Kidney glomerular epithelial cell (primary cell): Measurements from ENCODE around the gene CACNA1S.
A peak's percentile ranks its signal among the peaks of the same experiment; 100 is the strongest.

Experiments
- DNase-seq: peaks from one replicate; lab custom pipeline; 2025; lab: John Stamatoyannopoulos, UW

The CACNA1S gene

DNA sequence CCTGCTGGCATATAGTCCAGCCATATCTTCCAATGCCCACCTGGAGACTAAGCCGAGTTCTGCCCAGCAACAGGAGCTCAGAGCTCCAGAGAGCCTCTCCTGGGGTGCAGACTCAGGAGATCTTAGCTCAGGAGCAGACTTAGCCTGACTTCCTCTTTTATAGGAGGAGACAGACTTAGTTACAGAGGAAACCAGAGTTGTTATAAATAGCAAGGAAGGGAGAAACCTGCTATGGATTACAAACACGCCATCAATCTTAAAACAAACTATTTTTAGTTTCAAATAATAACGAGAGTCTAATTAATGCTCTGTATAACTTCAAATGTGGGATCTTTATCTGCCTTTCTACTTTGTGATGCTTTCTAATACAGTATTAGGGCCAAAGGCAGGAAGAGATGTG is 85.4 kb downstream of the CACNA1S start:
- DNase-seq = no peak

DNA sequence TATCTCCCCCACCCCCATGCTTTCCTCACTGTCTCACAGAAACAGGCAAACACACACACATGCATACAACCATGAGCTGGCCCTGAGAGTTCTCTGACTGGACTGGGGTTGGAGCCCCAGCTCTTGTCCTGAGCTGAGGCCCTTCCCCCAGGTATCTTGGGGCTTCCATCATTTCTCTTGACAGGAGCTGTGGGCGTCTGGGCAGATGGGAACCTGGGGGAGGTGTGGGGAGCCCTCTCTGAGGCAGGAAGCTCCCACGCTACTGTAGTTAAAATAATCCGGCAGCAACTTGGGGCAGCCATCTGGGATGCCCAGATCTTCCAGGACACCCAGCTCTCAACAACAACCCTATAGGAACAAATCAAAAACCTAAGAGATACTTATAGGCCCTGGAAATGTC is 86.0 kb downstream of the CACNA1S start:
- no peak for DNase-seq

DNA sequence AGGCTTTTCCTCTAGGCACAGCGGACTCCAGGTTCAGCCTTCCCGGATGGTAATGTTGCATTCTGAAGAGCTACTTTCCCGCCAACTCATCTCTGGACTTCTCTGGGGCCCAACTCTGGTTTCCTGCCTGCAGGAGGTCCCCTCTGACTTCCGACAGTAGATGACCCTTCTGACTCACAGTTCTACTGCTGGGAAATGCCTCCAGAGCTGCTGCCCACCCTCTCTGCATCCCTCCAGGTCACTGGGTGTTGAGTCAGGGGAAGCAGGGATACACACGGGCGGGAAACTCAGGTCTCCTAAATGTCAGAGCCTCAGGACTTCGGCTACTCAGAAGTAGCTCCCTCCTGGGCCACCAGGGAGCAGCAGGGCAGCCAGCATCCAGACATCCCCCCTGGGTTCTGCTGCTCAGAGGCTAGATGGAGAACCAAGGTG is 86.6 kb downstream of the CACNA1S start:
- DNase-seq = peak; percentile 16

DNA sequence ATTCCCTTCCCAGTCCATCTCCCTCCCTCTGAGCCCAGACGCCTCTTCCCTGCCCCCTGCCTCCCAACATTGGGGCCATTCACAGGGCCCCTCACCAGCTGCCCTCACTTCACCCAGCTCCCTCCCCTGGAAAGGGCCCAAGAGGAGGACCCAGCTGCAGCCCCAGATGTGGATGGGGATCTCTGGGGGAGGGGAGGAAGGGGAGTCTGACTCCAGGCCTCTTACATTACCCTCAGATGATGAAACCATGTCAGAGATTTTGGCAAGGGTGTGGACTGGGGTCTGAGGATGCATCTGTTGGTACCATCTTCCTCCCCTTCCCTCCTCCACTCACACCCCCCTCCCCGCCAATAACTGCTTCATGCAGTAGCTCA is 87.6 kb downstream of the CACNA1S start:
- DNase-seq = no peak

DNA sequence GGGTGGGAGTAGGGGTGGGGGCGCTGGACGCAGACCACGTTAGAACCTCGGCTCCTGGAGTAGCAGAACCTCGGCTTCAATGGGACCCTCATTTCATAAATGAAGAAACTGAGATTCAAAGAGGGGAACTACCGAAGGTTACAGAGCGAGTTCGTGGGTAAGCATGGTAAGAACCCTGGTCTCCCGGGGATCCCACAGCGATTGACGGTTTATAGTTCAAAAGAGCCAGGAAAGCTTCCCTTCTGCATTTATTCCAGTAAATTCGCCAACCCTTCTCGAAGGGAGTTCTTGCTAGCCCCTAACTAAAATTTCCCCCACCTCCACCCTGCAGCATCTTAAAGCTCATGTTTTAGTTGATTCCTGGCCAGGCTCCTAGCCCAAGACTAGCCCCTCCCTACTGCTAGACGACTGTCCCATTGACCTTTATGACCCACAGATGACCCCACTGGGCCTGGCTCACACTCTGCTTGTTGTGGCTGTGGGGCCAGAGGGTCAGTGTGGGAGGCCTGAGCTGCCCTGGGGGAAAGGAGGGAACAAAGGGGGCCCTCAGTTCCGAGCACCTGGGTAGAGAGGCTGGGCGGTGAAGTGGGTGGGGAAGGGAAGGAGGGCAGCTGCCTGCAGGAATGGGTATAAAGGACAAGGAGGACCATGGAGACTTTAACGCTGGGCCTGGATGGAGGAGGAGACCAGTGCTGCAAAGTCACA is 88.2 kb downstream of the CACNA1S start:
- DNase-seq = no peak

DNA sequence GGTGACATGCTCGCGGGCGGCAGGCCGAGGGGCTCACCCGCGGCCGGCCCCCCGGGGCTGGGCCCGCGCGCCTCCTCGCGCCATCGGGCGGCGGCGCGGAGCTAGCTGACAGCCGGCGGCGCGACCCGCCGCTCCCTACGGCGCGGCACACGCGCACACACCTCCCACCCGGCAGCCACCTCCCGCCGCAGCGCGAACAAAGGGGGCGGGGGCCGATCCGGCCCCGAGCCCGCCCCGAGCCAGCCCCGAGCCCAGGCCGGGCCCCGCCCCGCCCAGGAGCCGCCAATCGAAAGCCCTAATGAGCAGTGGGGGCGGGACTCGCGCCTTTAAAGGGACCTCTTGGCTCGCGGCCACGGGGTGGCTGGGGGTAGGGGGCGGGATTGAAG is 88.7 kb downstream of the CACNA1S start, which contains the start of gene KIF21B:
Gene KIF21B, minus strand, starts transcription at position 198 of the 386 bp plus-strand sequence. CDS start 331 bp downstream, outside the sequence.
- DNase-seq = peak; percentile 21

DNA sequence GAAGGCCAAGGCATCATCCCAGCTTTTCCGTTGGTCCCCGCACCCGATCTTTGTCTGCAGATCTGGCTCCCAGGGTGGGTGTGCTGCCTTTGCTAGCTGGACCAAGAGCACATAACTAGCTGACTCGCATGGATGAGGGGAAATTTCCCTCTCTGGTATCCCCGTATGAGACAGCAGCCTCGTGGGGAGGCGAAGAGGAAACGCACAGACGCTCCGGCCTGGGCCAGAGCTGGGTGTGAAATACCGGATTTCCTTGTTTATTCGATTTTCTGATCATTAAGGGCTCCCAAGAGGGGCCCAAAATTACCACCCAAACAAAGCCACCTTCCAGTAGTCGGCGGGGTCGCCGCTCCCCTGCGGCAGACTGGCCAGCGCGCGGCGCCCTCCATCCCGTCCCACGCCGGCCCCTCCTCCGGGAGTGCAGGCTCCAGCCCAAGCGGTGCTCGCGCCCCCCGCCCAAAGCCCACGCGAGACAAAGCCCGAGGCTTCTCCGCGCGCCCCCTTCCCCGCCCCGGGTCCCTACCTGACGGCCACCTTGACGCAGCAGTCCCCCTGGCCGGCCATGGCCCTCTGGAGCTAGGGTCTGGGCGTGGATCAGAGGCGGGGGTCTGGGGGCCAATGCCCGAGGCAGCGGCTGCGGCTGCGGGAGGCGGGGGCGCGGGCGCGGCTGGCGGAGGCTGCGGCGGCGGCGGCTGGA is 89.3 kb downstream of the CACNA1S start:
- no peak for DNase-seq

DNA sequence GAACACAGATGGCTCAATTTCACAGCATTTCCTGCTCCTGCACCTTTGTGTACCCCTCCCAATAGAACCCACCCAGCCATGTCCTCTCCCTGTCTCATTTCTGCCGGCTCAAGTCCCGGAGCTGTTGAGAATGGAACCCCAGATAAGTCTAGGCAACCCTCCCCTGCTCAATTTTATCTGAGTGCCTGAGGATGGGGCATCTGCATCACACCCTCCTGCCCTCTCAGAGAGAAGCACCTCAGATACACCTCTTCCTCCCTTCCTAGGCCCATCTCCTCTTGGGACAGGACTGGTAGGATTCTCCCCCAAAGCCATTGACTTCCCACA is 89.8 kb downstream of the CACNA1S start:
- DNase-seq = no peak

DNA sequence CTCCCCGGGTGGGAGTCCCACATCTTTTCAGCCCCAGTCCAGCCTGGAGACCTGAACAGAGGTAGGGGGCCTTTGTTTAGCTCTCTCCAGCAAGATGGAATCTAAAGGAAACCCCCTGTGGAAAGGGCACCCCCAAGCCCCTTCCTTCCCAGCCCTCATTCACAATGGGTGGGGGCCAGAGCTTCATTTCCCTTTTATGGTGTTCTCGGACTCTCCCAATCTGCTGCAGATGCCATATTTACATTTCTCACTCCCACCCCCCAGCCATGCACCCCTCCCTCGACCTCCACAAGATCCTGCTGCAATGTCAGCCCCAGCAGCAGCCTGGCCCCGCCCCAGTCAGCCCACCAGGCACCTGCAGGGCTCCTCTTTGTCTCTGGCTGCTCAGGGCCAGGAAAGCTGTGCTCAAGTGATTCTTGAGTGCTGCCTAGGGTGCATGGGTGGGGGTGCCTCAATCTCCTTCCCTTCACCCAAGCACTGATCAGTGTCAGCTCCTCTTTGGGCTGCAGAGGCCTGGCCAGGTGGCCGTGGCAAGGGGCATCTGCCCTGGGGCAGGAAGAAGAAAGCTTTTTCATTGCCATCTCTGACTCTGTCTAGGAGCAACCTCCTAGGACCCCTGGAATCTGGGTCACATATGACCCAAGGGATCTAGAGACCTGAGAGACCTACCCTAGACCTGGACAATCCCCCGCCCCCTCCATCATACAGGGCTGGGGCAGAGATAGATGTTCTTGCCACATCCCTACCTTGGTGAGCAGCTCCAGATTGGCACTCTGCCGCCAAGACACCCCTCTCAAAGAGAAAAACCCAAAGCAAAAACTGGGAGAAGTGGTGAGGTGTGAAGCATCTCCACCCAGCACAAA is 90.4 kb downstream of the CACNA1S start:
- no peak for DNase-seq

DNA sequence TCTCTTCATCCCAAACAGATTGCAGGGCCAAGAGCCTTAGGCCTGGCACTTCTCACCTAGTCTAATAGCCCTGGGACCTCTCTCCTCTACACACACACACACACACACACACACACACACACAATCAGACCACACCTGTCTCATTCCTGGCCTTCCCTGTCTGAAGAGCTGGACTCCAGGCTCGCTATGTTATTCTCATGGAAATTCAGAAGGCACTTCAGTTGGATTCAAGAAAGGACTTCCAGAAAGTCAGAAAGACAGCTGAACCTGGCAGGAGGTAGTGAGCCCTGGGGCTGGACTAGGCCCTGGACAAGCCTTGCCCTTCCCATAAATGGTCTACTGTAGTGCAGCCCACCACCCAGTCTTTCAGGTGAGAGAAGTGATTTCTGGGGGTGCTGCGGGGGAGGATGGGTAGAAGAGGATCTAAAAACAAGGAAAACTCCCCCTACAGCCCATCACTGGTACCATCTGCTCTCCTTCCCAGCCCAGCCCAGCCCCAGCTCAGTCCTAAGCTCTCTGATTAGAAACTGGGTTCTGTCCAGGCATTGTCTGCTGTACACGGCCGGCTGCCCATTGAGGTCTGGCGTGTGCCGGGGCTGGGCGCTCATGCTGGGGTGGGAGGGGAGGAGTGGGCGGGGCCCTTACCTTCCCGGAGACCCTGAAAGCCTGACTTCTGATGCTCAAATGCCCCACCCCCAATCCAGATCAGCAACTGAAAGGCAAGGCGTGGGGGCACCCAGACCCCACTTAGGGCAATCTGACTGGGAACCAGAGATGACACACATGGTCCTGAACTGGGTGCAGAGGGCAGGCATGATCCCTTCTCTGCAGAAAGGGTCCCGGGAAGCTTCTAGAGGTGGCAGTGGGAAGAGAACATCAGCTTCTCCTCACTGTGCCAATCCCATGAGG is 91.3 kb downstream of the CACNA1S start:
- no peak for DNase-seq

DNA sequence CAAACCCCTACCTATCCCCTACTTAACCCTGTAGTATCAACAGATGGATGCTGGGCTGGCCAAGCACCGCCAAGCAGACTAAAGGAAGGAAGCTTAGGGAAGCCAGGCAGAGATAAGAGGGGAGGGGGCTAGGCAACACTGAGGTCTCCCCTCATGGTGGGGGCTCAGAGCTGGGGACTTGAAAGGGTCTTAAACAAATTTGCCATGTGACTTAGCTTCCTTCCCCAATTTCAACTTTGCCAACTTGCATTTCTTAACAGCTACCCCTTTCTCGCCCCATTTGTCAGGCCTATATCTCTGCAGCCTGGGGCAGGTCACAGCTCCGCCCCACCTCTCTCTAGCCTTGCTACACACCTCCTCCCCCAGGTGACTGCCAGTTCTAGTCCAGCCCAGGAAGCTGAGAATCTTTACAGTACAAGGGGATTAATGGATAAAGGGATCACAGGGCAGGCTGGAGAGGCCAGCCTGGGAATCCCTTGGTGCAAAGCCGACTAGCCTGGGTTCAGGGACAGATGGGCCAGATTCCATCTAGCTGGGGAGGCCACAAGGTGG is 92.1 kb downstream of the CACNA1S start:
- no peak for DNase-seq

DNA sequence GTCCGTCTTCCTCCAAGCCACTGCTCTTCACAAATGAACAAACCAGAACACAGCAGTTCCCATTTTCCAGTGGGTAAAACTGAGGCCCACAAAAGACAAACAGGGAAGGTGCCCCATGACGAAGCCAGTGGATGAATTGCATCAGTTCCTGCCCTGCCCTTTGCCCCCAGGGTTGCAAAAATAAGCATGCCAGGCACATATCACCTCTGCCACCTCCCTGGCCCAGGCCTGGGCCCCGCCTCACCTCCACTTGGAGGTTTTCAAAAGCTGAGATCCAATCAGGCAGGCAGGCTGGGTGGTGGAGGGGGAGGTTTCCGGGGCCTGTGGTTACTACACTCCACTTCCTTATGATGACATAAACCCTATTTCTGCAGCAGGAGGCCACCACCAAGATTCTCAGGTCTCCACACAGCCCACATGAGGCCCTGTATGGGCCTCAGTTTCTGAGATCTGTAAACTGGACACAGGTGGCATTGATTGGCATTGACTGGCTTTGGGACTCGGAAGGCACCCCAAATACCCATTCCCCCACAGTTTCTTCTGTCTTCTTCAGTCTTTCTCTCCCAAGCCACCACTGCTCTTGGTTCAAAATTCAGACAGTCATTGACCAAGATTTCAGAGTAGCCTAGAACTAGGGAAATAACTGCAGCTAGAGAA is 92.8 kb downstream of the CACNA1S start:
- peak; percentile 32 for DNase-seq

DNA sequence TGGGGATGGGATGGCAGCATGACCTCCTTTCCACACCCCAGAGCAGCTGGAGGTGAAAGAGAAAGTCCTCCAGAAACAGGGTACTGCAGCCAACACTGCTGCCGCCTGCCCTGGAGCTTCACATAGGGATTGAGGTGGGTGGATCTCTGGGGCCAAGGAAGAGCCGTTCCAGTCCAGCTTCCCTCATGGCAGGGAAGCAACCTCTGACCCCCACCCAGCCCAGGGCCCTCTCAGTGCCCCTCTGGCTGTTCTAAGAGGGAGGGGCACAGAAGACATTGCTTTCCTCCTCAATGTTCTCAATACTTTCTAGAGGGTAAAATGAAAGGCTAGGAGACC is 94.4 kb downstream of the CACNA1S start:
- DNase-seq = no peak

DNA sequence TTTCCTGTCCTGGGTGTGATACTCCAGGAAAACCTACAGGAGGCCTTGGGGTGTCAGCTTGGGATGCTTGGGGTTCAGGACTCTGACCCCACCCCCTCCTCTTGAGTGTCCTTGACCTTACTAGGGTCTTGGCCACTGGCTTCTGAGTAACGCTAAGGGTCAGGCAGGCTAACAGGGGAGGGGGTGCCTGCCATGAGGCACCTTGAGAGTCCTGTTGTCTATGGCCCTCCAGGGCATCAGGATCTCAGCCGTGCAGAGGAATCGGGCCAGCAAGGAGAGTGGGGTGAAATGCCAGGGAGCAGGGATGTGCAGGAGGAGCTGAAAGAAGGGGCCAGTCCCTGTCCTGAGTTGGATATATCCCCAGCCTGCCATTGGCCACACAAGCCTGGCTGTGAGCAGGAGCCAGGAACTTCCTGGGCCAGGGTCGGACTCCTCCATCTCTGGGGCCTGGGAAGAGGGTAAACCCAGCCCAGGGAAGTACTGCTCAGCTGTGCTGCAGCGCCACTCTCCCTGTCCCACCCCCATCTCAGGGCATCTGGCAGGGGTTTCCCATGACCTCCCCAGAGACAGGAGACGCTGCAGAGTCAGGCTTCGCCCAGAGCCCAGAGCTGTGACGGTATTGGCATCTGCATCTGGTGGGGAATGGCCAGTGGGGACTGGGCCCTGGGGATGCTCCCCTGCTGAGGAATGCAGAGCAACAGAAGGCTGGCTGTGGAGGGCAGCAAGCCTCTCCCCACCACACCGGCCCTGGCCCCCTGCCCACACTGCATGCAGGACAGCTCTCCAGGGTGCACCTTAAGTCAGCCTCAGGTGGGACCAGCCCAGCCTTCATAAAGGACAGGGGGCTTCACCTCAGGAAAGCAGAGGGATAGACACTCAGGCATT is 95.0 kb downstream of the CACNA1S start:
- no peak for DNase-seq

DNA sequence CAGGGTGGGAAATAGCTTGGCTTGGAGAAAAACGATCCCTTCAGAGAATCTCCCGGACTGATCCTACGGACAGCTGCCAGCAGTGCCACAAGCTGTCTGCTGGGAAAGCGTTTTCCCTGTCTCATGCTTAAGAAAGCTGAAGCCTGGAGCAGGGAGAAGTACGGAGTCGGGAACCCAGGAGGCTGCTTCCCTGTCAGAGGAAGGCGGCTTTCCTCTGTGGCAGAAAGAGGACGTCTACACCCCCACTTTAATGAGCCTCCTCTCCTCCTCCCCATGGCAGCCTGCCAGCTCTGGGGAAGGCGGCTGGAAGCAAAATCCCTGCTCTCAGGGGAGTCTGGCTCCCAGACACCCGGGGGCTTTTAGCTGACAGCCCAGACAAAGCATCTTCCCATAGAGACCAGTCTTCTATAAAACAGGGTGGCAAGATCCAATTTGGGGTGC is 96.0 kb downstream of the CACNA1S start:
- no peak for DNase-seq

DNA sequence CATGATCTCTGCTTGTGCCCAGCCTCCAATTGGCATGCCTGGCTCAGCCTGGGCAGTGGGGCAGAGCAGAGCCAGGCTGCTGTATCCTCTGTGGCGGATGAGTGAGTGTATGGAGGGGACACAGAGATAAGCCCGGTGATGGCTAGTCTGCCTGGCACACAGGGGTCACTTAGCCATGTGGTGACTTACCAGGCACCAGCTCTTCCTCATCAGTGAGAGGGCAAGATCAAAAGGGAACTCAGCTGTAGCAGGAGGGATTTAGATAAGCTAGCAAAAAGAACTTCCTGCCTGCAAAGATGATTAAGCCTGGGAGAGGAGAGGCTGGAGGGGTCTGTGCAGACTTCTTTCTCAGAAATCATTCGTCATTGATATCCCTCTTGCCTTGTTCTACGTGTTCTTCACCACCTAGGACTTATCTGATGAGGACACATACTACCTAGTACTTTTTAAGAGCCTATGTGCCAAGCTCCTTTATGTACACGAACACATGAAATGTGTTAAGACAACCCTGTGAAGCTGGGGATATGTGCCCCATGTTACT is 96.6 kb downstream of the CACNA1S start:
- no peak for DNase-seq

DNA sequence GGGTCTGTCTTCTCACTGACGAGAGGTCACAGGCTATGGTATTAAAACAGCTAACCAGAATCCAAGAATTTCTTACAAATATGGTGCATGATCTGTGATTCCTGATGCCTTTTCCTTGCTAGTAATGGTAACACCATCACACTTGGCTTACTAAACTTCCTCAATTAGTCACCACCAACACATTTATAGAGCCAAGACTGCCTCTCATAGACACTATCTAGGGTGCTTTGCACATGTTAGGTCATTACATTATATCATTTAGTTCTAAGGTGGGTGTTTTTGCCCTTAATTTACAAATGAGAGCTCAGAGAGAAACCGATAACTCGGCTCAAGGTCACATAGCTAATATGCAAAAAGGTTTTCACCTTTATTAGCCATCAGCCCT is 97.4 kb downstream of the CACNA1S start:
- DNase-seq = no peak

DNA sequence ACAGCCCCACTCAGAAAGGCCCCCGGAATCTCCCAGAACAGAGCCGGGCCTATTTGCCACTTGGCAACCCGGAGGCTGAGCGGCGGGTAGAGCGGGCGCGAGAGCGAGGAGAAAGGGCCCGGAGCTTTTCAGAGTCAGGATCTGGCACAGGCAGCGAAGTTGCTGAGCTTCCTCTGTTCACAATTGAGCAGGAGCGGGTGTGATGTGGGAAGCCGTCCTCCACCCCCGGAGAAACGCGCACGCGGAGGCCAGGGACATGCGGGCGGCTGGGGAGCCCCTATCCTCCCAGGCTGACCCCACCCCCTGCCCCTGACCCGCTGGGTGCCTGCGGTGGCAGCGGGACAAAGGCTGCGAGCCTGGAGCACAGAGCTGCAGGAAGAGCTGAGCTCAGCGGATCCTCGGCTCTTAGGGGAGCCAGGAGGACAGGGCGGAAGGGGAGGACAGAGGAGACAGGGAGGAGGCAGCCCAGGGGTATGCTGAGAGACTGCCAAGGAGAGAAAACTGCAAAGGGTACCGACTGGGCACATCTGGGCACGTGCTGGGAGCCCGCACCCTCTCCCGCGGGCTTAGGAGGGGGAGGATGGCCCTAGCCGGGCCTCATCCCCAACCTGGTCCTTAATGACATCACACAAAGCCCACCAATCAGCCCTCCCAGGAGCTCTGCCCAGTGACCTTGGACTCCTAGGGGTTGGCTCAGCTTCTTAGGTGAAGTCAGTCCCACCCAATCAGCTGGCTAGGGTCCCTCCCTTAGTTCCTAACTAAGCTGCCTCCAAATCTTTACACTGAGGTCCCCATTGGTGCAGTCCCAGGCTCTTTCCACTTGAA is 98.0 kb downstream of the CACNA1S start:
- DNase-seq = no peak

DNA sequence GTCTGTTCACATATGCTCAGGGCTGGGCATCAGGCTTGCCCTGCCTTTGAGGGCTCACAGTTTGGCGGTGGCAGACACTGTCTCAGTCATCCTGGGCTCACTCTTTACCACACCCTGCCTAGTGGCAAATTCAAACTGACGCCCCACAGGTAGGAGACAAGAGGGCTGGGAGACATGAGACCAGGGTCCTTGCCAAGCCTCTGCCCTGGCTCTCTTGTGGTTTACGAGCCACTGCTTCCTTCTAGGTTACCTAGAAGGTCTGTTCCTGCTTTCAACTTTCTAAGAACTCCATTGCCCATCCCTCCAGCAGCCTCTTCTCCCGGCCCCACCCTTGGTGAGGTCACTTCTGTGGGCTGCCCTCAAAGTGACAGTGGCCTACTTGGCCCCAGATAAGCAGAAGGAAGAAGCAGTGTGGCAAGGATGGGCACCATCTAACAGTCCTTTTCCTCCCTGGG is 99.2 kb downstream of the CACNA1S start:
- no peak for DNase-seq
